Endothelial cell of umbilical vein (primary cell): Measurements from ENCODE around the gene SLC36A2. TPM values are rescaled to one million over a fixed set of nuclear protein-coding genes. Genes with fewer than 3 reads are reported as not detected.

Source experiments
- BruUV-seq: library from RNA; stranded (reverse); fragments of 400-500 nt; replicated peaks from 2 replicates; lab custom pipeline; 2021; lab: Mats Ljungman, UMichigan
- CTCF ChIA-PET: fragments of 300-600, 350-600 bp; sonication (Branson Sonifier 250); formaldehyde crosslinking; loops from one replicate; lab custom pipeline; 2021; ENCODE audit warnings: antibody characterized with exemption, inconsistent platforms; lab: Charles Lee
- POLR2A ChIA-PET: fragments of 300-600, 350-600 bp; sonication (Branson Sonifier 250); formaldehyde crosslinking; loops from one replicate; lab custom pipeline; 2021; ENCODE audit warnings: antibody characterized with exemption, inconsistent platforms; lab: Charles Lee
- DNase-seq: peaks from one replicate; pipeline ENCODE4 v3.0.0-alpha.2; 2011; ENCODE audit warnings: low read depth, low spot score
- FAIRE-seq: peaks from 2 replicates; lab custom pipeline; 2011; peaks lifted over from hg19 to GRCh38; lab: Jason Lieb, UNC
- H2AFZ ChIP-seq: 2 replicates; pipeline ENCODE4 v1.6.0; 2012; ENCODE audit warnings: low read depth, low read length, control low read depth, inconsistent platforms
- H3K27ac ChIP-seq: 2 replicates; pipeline ENCODE4 v1.5.1; 2011; ENCODE audit warnings: low read depth, mild to moderate bottlenecking, control low read depth, low read length, moderate library complexity; ENCODE audit not compliant: insufficient read depth
- H3K27me3 ChIP-seq, 2 experiments: 2 replicates each; pipeline versions ENCODE4 v1.6.0 to v1.6.1; 2011; ENCODE audit warnings: low read length in 2 of 2, mixed read lengths in 1 of 2; ENCODE audit not compliant: control insufficient read depth in 2 of 2, insufficient read depth in 2 of 2
- H3K36me3 ChIP-seq, 2 experiments: 2 replicates in 1 of 2; 3 replicates in 1 of 2; pipeline ENCODE4 v1.5.1; 2011; ENCODE audit warnings: low read length in 2 of 2, mild to moderate bottlenecking in 1 of 2, moderate library complexity in 1 of 2; ENCODE audit not compliant: control insufficient read depth in 2 of 2, insufficient read depth in 2 of 2; ENCODE audit errors: extremely low read depth in 1 of 2
- H3K4me1 ChIP-seq: 3 replicates; pipeline ENCODE4 v1.5.1; 2011; ENCODE audit warnings: mild to moderate bottlenecking, low read length; ENCODE audit not compliant: control insufficient read depth, insufficient read depth; ENCODE audit errors: extremely low read depth
- H3K4me2 ChIP-seq: 2 replicates; pipeline ENCODE4 v1.6.1; 2011; ENCODE audit warnings: low read length, control low read depth, mixed read lengths; ENCODE audit not compliant: insufficient read depth
- H3K4me3 ChIP-seq, 3 experiments: fragments of 200-600 bp in 1 of 3; sonication (generic), shearing (Covaris generic) in 1 of 3; replicated peaks in 1 of 3; 2 replicates each; pipeline ENCODE4 v1.5.1; 2011 to 2016; ENCODE audit warnings: control low read depth in 3 of 3, low read length in 3 of 3, mild to moderate bottlenecking in 2 of 3, inconsistent platforms in 1 of 3, low read depth in 1 of 3, moderate library complexity in 1 of 3; ENCODE audit not compliant: insufficient read depth in 1 of 3
- H3K79me2 ChIP-seq: 2 replicates; pipeline ENCODE4 v1.6.0; 2012; ENCODE audit warnings: low read length, inconsistent platforms; ENCODE audit not compliant: control insufficient read depth, insufficient read depth
- H3K9ac ChIP-seq: replicated peaks from 2 replicates; pipeline ENCODE3; 2011; ENCODE audit warnings: low read length, control low read depth; ENCODE audit not compliant: insufficient read depth; ENCODE audit errors: extremely low read depth
- H3K9me1 ChIP-seq: replicated peaks from 3 replicates; pipeline ENCODE4 v1.6.0; 2011; ENCODE audit warnings: mild to moderate bottlenecking, low read length; ENCODE audit not compliant: control insufficient read depth, insufficient read depth; ENCODE audit errors: extremely low read depth
- H3K9me3 ChIP-seq: replicated peaks from 2 replicates; pipeline ENCODE4 v1.5.1; 2012; ENCODE audit warnings: low read length, inconsistent platforms; ENCODE audit not compliant: control insufficient read depth, insufficient read depth
- H4K20me1 ChIP-seq: replicated peaks from 2 replicates; pipeline ENCODE3; 2011; ENCODE audit warnings: mild to moderate bottlenecking, low read length; ENCODE audit not compliant: control insufficient read depth, insufficient read depth; ENCODE audit errors: extremely low read depth
- EZH2 ChIP-seq: IDR thresholded peaks from 2 replicates; pipeline ENCODE4 v1.6.1; 2012; ENCODE audit warnings: borderline replicate concordance, low read depth, mild to moderate bottlenecking, moderate library complexity, low read length, inconsistent platforms; ENCODE audit not compliant: severe bottlenecking
- FOS ChIP-seq: IDR thresholded peaks from 2 replicates; pipeline ENCODE4 v1.6.1; 2011; ENCODE audit warnings: mild to moderate bottlenecking, low read length, moderate library complexity, borderline replicate concordance; ENCODE audit not compliant: insufficient read depth
- GATA2 ChIP-seq: IDR thresholded peaks from 2 replicates; pipeline ENCODE4 v1.7.0; 2011; ENCODE audit warnings: low read depth, mild to moderate bottlenecking, moderate library complexity, mixed read lengths, low read length; ENCODE audit not compliant: insufficient read length, insufficient read depth
- JUN ChIP-seq: IDR thresholded peaks from 2 replicates; pipeline ENCODE4 v1.6.1; 2011; ENCODE audit warnings: borderline replicate concordance, low read depth; ENCODE audit not compliant: insufficient read length, insufficient read depth
- MAX ChIP-seq: IDR thresholded peaks from 2 replicates; pipeline ENCODE4 v1.6.1; 2011; ENCODE audit not compliant: insufficient read depth, insufficient read length
- MYC ChIP-seq: IDR thresholded peaks from one replicate; pipeline ENCODE4 v1.6.1; 2011; ENCODE audit warnings: mild to moderate bottlenecking, low read depth, low read length
- POLR2A ChIP-seq: IDR thresholded peaks from 2 replicates; pipeline ENCODE4 v1.6.1; 2012; ENCODE audit warnings: low read depth, mild to moderate bottlenecking, control low read depth, low read length
- POLR2AphosphoS5 ChIP-seq: IDR thresholded peaks from 2 replicates; pipeline ENCODE4 v1.6.1; 2012; ENCODE audit warnings: low read depth, mild to moderate bottlenecking, control low read depth, low read length, moderate library complexity; ENCODE audit not compliant: insufficient read depth
- dilution Hi-C: fragments of 300-500 bp; cut with MboI; formaldehyde crosslinking; loops from one replicate; pipeline ENCODE4 v1.15.0; 2019; ENCODE audit warnings: low sequenced_read_pairs; ENCODE audit not compliant: extremely low pct_ligation_motif_present
- intact Hi-C: fragments of 100-400 bp; cut with micrococcal nuclease; formaldehyde crosslinking; loops from one replicate; pipeline ENCODE4 v1.10.0; 2022
- polyA plus RNA-seq, 4 experiments: library from polyadenylated mRNA; depleted of rRNA in 3 of 4; stranded (reverse) in 3 of 4; unstranded in 1 of 4; fragments of >200 nt; gene quantifications; 2 replicates each; pipeline versions ENCODE4 v1.2.1 to v1.2.3, GENCODE V29; 2011 to 2012; ENCODE audit warnings: missing spikeins in 1 of 4
- total RNA-seq: library from RNA; stranded (reverse); gene quantifications from 2 replicates; pipeline ENCODE4 v1.2.3, GENCODE V29; 2021
- TF ChIP-seq, protein P1 (sequence below), 2 donors: IDR thresholded peaks; 1 replicate in 1 of 2; 2 replicates in 1 of 2; pipeline ENCODE4 v1.5.1; 2011; ENCODE audit warnings: low read length in 2 of 2, mild to moderate bottlenecking in 2 of 2, moderate library complexity in 2 of 2, control low read depth in 1 of 2, inconsistent platforms in 1 of 2, low read depth in 1 of 2; ENCODE audit not compliant: insufficient read depth in 1 of 2; ENCODE audit errors: extremely low read depth in 1 of 2

SLC36A2 gene
- total and polyA plus RNA-seq, 2 donors (not counting 3 experiments of a cell fraction or from before 2014, with no cell fraction given), result not detected

GRCh38 chr5:151296478-151296830 is 50.9 kb downstream of the SLC36A2 start:
- H3K9me3 ChIP-seq, result no peaks in the 10 kb centered on the region
- FAIRE-seq (no peak), DNase-seq (no peak)
- TF ChIP-seq POLR2AphosphoS5, result no peak
- TF ChIP-seq JUN, result no peak
- TF ChIP-seq MAX, result no peak
- TF ChIP-seq, protein P1, sequence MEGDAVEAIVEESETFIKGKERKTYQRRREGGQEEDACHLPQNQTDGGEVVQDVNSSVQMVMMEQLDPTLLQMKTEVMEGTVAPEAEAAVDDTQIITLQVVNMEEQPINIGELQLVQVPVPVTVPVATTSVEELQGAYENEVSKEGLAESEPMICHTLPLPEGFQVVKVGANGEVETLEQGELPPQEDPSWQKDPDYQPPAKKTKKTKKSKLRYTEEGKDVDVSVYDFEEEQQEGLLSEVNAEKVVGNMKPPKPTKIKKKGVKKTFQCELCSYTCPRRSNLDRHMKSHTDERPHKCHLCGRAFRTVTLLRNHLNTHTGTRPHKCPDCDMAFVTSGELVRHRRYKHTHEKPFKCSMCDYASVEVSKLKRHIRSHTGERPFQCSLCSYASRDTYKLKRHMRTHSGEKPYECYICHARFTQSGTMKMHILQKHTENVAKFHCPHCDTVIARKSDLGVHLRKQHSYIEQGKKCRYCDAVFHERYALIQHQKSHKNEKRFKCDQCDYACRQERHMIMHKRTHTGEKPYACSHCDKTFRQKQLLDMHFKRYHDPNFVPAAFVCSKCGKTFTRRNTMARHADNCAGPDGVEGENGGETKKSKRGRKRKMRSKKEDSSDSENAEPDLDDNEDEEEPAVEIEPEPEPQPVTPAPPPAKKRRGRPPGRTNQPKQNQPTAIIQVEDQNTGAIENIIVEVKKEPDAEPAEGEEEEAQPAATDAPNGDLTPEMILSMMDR (IDR thresholded peaks at IDR 0.05; ENCODE audit: extremely low read depth in 1 of 2, insufficient read depth in 1 of 2, low read depth in 1 of 2, low read length in 2 of 2), result no peak
- TF ChIP-seq POLR2A, result no peak
- TF ChIP-seq FOS, result no peak
- TF ChIP-seq MYC, result no peak
- no peak for TF ChIP-seq EZH2
- TF ChIP-seq GATA2, result no peak
- no peaks in the 10 kb centered on the region for H3K4me1 ChIP-seq
- H3K36me3 ChIP-seq, result no peaks in the 10 kb centered on the region
- no peak overlapping the region for H3K4me2 ChIP-seq
- no TSS peak for BruUV-seq
- ChIA-PET CTCF (no interaction called here), POLR2A (no interaction called here)
- no peaks in the 10 kb centered on the region for H3K9me1 ChIP-seq
- no peaks in the 10 kb centered on the region for H4K20me1 ChIP-seq
- H3K9ac ChIP-seq, result no peak overlapping the region
- intact Hi-C loops, result no loop called here
- peaks cover 0 to 2% of the 10 kb centered on the region in 2 experiments for H3K27me3 ChIP-seq
- no peak overlapping the region for H3K27ac ChIP-seq
- H3K79me2 ChIP-seq, result no peaks in the 10 kb centered on the region
- H3K4me3 ChIP-seq, result no peak overlapping the region
- no peak overlapping the region for H2AFZ ChIP-seq
- dilution Hi-C loops, result no loop called here
